Spleen (tissue), 11 donors: ENCODE measurements around the gene CA9. TPM values are rescaled to one million over a fixed set of nuclear protein-coding genes. Genes with fewer than 3 reads are reported as not detected.
"Not testable (repeated sequence)": the region's sequence is repeated elsewhere in the genome, so short reads cannot be mapped to it uniquely, and the experiment has no call there.

Experiments used
- DNase-seq: peaks from one replicate; pipeline ENCODE4 v3.0.0-alpha.2; 2020
- H3K27ac ChIP-seq, 8 donors: fragments of 200-600 bp; sonication (generic) in 7 of 8; 1 replicate in 4 of 8; 2 replicates in 4 of 8; pipeline versions ENCODE4 v1.5.0 to v1.8.0; 2016 to 2021; ENCODE audit warnings: inconsistent platforms in 4 of 8, mild to moderate bottlenecking in 4 of 8, moderate library complexity in 1 of 8
- H3K27me3 ChIP-seq, 7 donors: fragments of 200-600 bp; sonication (generic) in 6 of 7; replicated peaks in 1 of 7; 1 replicate in 4 of 7; 2 replicates in 3 of 7; pipeline versions ENCODE4 v1.5.0 to v1.8.0; 2016 to 2021; ENCODE audit warnings: inconsistent platforms in 3 of 7, mild to moderate bottlenecking in 1 of 7
- H3K36me3 ChIP-seq, 6 donors: fragments of 200-600 bp; sonication (generic) in 5 of 6; 1 replicate in 4 of 6; 2 replicates in 2 of 6; pipeline versions ENCODE4 v1.5.0 to v1.8.0; 2016 to 2021; ENCODE audit warnings: inconsistent platforms in 2 of 6
- H3K4me1 ChIP-seq, 6 donors: fragments of 200-600 bp; sonication (generic) in 5 of 6; 1 replicate in 3 of 6; 2 replicates in 3 of 6; pipeline versions ENCODE4 v1.5.0 to v1.8.0; 2016 to 2021; ENCODE audit warnings: inconsistent platforms in 3 of 6
- H3K4me3 ChIP-seq, 8 donors: fragments of 200-600 bp; sonication (generic) in 7 of 8; 1 replicate in 4 of 8; 2 replicates in 4 of 8; pipeline versions ENCODE4 v1.5.0 to v1.8.0; 2016 to 2021; ENCODE audit warnings: inconsistent platforms in 4 of 8, mild to moderate bottlenecking in 4 of 8, moderate library complexity in 2 of 8
- H3K9me3 ChIP-seq, 8 donors: fragments of 200-600 bp; sonication (generic) in 7 of 8; 1 replicate in 4 of 8; 2 replicates in 4 of 8; pipeline versions ENCODE4 v1.5.0 to v1.8.0; 2016 to 2021; ENCODE audit warnings: inconsistent platforms in 4 of 8
- CTCF ChIP-seq, 11 experiments: fragments of 200-600 bp in 7 of 11; fragments of 450-650 bp in 4 of 11; sonication (generic) in 4 of 11; IDR thresholded peaks in 8 of 11; conservative IDR thresholded peaks in 3 of 11; 1 replicate in 7 of 11; 2 replicates in 4 of 11; pipeline versions ENCODE4 v1.4.0 to v1.8.0; 2016 to 2021; ENCODE audit warnings: antibody characterized with exemption in 11 of 11, inconsistent platforms in 4 of 11, mild to moderate bottlenecking in 1 of 11
- POLR2A ChIP-seq, 3 donors: fragments of 450-650 bp; IDR thresholded peaks; one replicate each; pipeline ENCODE4 v1.5.1; 2017; ENCODE audit warnings: antibody characterized with exemption in 3 of 3, mild to moderate bottlenecking in 1 of 3
- POLR2AphosphoS5 ChIP-seq, 3 donors: sonication (generic); formaldehyde crosslinking; IDR thresholded peaks; one replicate each; pipeline ENCODE4 v1.5.1; 2017; ENCODE audit warnings: antibody characterized with exemption in 3 of 3
- WGBS, 5 donors: extraction: QIAGEN DNeasy Blood & Tissue Kit in 3 of 5; methylation state at CpG; one replicate each; pipeline versions ENCODE4 v1.1.5 to v1.1.7; 2013 to 2018; 5-methylcytosine and 5-hydroxymethylcytosine counted together
- intact Hi-C: fragments of 100-400 bp; cut with DNase I; formaldehyde crosslinking; loops from one replicate; pipeline ENCODE4 v1.15.0; 2023; ENCODE audit warnings: low total_unique reads
- polyA plus RNA-seq, 3 donors: library from polyadenylated mRNA; stranded (reverse); fragments of 200-250 nt; gene quantifications; one replicate each; pipeline ENCODE4 v1.2.1, GENCODE V29; 2013
- total RNA-seq, 7 donors: library from RNA; depleted of rRNA in 3 of 7; stranded (reverse); fragments of >200 nt in 3 of 7; fragmentation: NEBNext Ultra II Directional in 4 of 7; extraction: Animal tissue kit (Norgen Biotek cat#: 25700) in 4 of 7; gene quantifications; one replicate each; pipeline versions ENCODE4 v1.1.0 to v1.2.1, GENCODE V29; 2016 to 2021
- donor health status: healthy with polysubstance abuse.
- donor health status: DM: no; HTN: no; CAD: no; lungs with moderate emphysema.
- donor health status: DM: no; HTN: no; CAD: no.
- donor health status: Bipolar disorder and iron deficiency.
- donor health status: healthy.
- donor health status: DM: no; HTN: no; CAD: no.
- donor health status: DM: yes; HTN: yes; CAD: no.

CA9 gene
- total and polyA plus RNA-seq, 10 donors, result 0.26 to 0.30 TPM; not detected in 8

GRCh38 chr9:35639631-35640030 is 34.1 kb upstream of the CA9 start:
- TF ChIP-seq POLR2AphosphoS5 (IDR thresholded peaks at IDR 0.05), result no peak
- TF ChIP-seq CTCF (IDR thresholded peaks at IDR 0.05 in 8 of 11, conservative IDR thresholded peaks at IDR 0.05 in 3 of 11), result no peak
- TF ChIP-seq POLR2A (IDR thresholded peaks at IDR 0.05), result no peak
- Histone ChIP-seq H3K9me3 (no peaks in the 10 kb centered on the region), H3K27ac (peak overlapping the region; percentile 42 to 95 (median 74)), H3K4me1 (peaks cover 28 to 95% (median 70%) of the 10 kb centered on the region in 6 donors), H3K4me3 (no peak overlapping the region), H3K27me3 (no peaks in the 10 kb centered on the region), H3K36me3 (peaks cover 0 to 7% (median 0%) of the 10 kb centered on the region in 6 donors)
- WGBS, 5 donors, result 64 to 71% (median 67%) methylated on average over 1 of the region's 1 CpG
- intact Hi-C loops, result no loop called here
- DNase-seq, result no peak

GRCh38 chr9:35640431-35640830 is 33.3 kb upstream of the CA9 start:
- H3K27ac ChIP-seq, result peak overlapping the region in 6 of 8 donors; percentile 49 to 95 (median 78)
- H3K27me3 ChIP-seq, DNase-seq, H3K4me3 ChIP-seq, H3K36me3 ChIP-seq, intact Hi-C loops, H3K9me3 ChIP-seq: not testable (repeated sequence)
- WGBS, 5 donors, result 95 to 99% (median 98%) methylated on average over 15 of the region's 15 CpGs
- TF ChIP-seq POLR2AphosphoS5 (IDR thresholded peaks at IDR 0.05), result peak in 1 of 3 donors; percentile 19
- H3K4me1 ChIP-seq, result peaks cover 27 to 95% (median 70%) of the 10 kb centered on the region in 6 donors

- intact Hi-C loops, DNase-seq, H3K4me3 ChIP-seq, H3K27me3 ChIP-seq, H3K9me3 ChIP-seq, H3K36me3 ChIP-seq: not testable (repeated sequence)
- 44 to 58% (median 47%) methylated on average over 3 of the region's 3 CpGs for WGBS, 5 donors
- peak overlapping the region in 6 of 8 donors; percentile 22 to 95 (median 50) for H3K27ac ChIP-seq
- peaks cover 28 to 95% (median 66%) of the 10 kb centered on the region in 6 donors for H3K4me1 ChIP-seq
These were observed 32.2 kb upstream of the CA9 start for GRCh38 chr9:35641478-35641877.

GRCh38 chr9:35643046-35643445 is 30.7 kb upstream of the CA9 start:
- H3K27ac ChIP-seq, result peak overlapping the region in 2 of 8 donors; percentile 93 to 95
- no peak overlapping the region for H3K4me3 ChIP-seq
- 89 to 98% (median 96%) methylated on average over 12 of the region's 12 CpGs for WGBS, 5 donors
- H3K36me3 ChIP-seq, result peaks cover 0 to 7% (median 0%) of the 10 kb centered on the region in 6 donors
- TF ChIP-seq POLR2A (IDR thresholded peaks at IDR 0.05) (no peak), POLR2AphosphoS5 (IDR thresholded peaks at IDR 0.05) (no peak), CTCF (IDR thresholded peaks at IDR 0.05 in 8 of 11, conservative IDR thresholded peaks at IDR 0.05 in 3 of 11) (no peak)
- no peak for DNase-seq
- H3K9me3 ChIP-seq, result no peaks in the 10 kb centered on the region
- H3K27me3 ChIP-seq, result no peaks in the 10 kb centered on the region
- H3K4me1 ChIP-seq, result peaks cover 24 to 93% (median 65%) of the 10 kb centered on the region in 6 donors
- intact Hi-C loops, result no loop called here

GRCh38 chr9:35645736-35646135 is 28.0 kb upstream of the CA9 start:
- H3K27me3 ChIP-seq, H3K9me3 ChIP-seq, H3K36me3 ChIP-seq, DNase-seq, intact Hi-C loops: not testable (repeated sequence)
- 29 to 43% (median 38%) methylated on average over 10 of the region's 10 CpGs for WGBS, 5 donors
- Histone ChIP-seq H3K4me3 (peak overlapping the region; percentile 35 to 74 (median 55)), H3K4me1 (peaks cover 33 to 96% (median 66%) of the 10 kb centered on the region in 6 donors), H3K27ac (peak overlapping the region; percentile 82 to 95 (median 94))

GRCh38 chr9:35646153-35646532 is 27.6 kb upstream of the CA9 start:
- TF ChIP-seq CTCF (IDR thresholded peaks at IDR 0.05 in 8 of 11, conservative IDR thresholded peaks at IDR 0.05 in 3 of 11), result no peak
- TF ChIP-seq POLR2AphosphoS5 (IDR thresholded peaks at IDR 0.05), result no peak
- no peak for TF ChIP-seq POLR2A (IDR thresholded peaks at IDR 0.05)
- WGBS, 5 donors, result 0 to 1% (median 1%) methylated on average over 11 of the region's 11 CpGs
- intact Hi-C loops, result no loop called here
- Histone ChIP-seq H3K4me1 (peaks cover 33 to 98% (median 67%) of the 10 kb centered on the region in 6 donors), H3K27me3 (no peaks in the 10 kb centered on the region), H3K27ac (peak overlapping the region; percentile 82 to 95 (median 94)), H3K9me3 (no peaks in the 10 kb centered on the region), H3K36me3 (no peaks in the 10 kb centered on the region), H3K4me3 (peak overlapping the region; percentile 35 to 74 (median 55))
- no peak for DNase-seq
